Muscle layer of colon (tissue), 2 donors: Measurements from ENCODE around the gene TBX5.

Experiments
- H3K27ac ChIP-seq: one replicate; pipeline ENCODE4 v1.7.0; 2013; ENCODE audit warnings: low read depth, mild to moderate bottlenecking, low read length, moderate library complexity
- H3K27me3 ChIP-seq, 2 donors: one replicate each; pipeline ENCODE4 v1.7.0; 2013; ENCODE audit warnings: low read length in 2 of 2, mild to moderate bottlenecking in 2 of 2; ENCODE audit not compliant: insufficient read depth in 2 of 2, control insufficient read depth in 1 of 2
- H3K36me3 ChIP-seq: one replicate; pipeline ENCODE4 v1.7.0; 2013; ENCODE audit warnings: mild to moderate bottlenecking, low read length; ENCODE audit not compliant: insufficient read depth
- H3K4me1 ChIP-seq: one replicate; pipeline ENCODE4 v1.7.0; 2013; ENCODE audit warnings: mild to moderate bottlenecking, low read length; ENCODE audit not compliant: insufficient read depth
- H3K4me3 ChIP-seq, 2 donors: one replicate each; pipeline ENCODE4 v1.7.0; 2013; ENCODE audit warnings: low read length in 2 of 2, low read depth in 1 of 2, mild to moderate bottlenecking in 1 of 2, moderate library complexity in 1 of 2
- H3K9ac ChIP-seq: one replicate; pipeline ENCODE4 v1.7.0; 2013; ENCODE audit warnings: low read length
- H3K9me3 ChIP-seq: one replicate; pipeline ENCODE4 v1.7.0; 2013; ENCODE audit warnings: mild to moderate bottlenecking, low read length
- donor health status: abdominal sarcoma.
- donor health status: Adenocarcinoma of cecum.

TBX5 gene

GRCh38 chr12:114409852-114410600, 4.1 kb upstream of the TBX5 start:
- H3K27ac ChIP-seq = no peak overlapping the region
- peaks cover 5% of the 10 kb centered on the region for H3K4me1 ChIP-seq
- H3K9me3 ChIP-seq = no peaks in the 10 kb centered on the region
- no peaks in the 10 kb centered on the region for H3K36me3 ChIP-seq
- H3K4me3 ChIP-seq = peak overlapping the region in 1 of 2 donors; percentile 64
- H3K27me3 ChIP-seq = peaks cover 73 to 95% of the 10 kb centered on the region in 2 donors
- H3K9ac ChIP-seq = no peak overlapping the region

- no peak overlapping the region for H3K27ac ChIP-seq
- no peaks in the 10 kb centered on the region for H3K36me3 ChIP-seq
Observed at GRCh38 chr12:114408886-114409851, 3.2 kb upstream of the TBX5 start.

GRCh38 chr12:114408471-114408885, 2.5 kb upstream of the TBX5 start:
- peaks cover 89 to 95% of the 10 kb centered on the region in 2 donors for H3K27me3 ChIP-seq
- H3K9ac ChIP-seq = no peak overlapping the region
- peaks cover 5% of the 10 kb centered on the region for H3K4me1 ChIP-seq
- no peak overlapping the region for H3K27ac ChIP-seq
- peak overlapping the region in 1 of 2 donors; percentile 64 for H3K4me3 ChIP-seq
- H3K9me3 ChIP-seq = no peaks in the 10 kb centered on the region
- no peaks in the 10 kb centered on the region for H3K36me3 ChIP-seq

More at GRCh38 chr12:114408886-114409851, 3.2 kb upstream of the TBX5 start:
- Histone ChIP-seq H3K9me3 (no peaks in the 10 kb centered on the region), H3K27me3 (peaks cover 82 to 95% of the 10 kb centered on the region in 2 donors), H3K4me1 (peaks cover 5% of the 10 kb centered on the region), H3K9ac (no peak overlapping the region), H3K4me3 (peak overlapping the region; percentile 45 to 64)

GRCh38 chr12:114407842-114408411, 2.0 kb upstream of the TBX5 start:
- Histone ChIP-seq H3K4me1 (peaks cover 5% of the 10 kb centered on the region), H3K27me3 (peaks cover 92 to 95% of the 10 kb centered on the region in 2 donors), H3K27ac (no peak overlapping the region), H3K4me3 (no peak overlapping the region), H3K9ac (no peak overlapping the region), H3K36me3 (no peaks in the 10 kb centered on the region), H3K9me3 (no peaks in the 10 kb centered on the region)

- Histone ChIP-seq H3K9ac (no peak overlapping the region), H3K27ac (no peak overlapping the region)
Observed at GRCh38 chr12:114406984-114407841, 1.3 kb upstream of the TBX5 start.

GRCh38 chr12:114406316-114406983, 506 bp upstream of the TBX5 start:
- Histone ChIP-seq H3K36me3 (no peaks in the 10 kb centered on the region), H3K27me3 (peaks cover 90 to 95% of the 10 kb centered on the region in 2 donors), H3K4me1 (peaks cover 5% of the 10 kb centered on the region), H3K9me3 (no peaks in the 10 kb centered on the region), H3K9ac (no peak overlapping the region), H3K27ac (no peak overlapping the region), H3K4me3 (no peak overlapping the region)

More at GRCh38 chr12:114406984-114407841, 1.3 kb upstream of the TBX5 start:
- no peak overlapping the region for H3K4me3 ChIP-seq
- H3K27me3 ChIP-seq = peaks cover 92 to 95% of the 10 kb centered on the region in 2 donors
- H3K36me3 ChIP-seq = no peaks in the 10 kb centered on the region
- peaks cover 5% of the 10 kb centered on the region for H3K4me1 ChIP-seq
- H3K9me3 ChIP-seq = no peaks in the 10 kb centered on the region

GRCh38 chr12:114404926-114405518, 922 bp downstream of the TBX5 start:
- Histone ChIP-seq H3K4me1 (peaks cover 5% of the 10 kb centered on the region), H3K27ac (no peak overlapping the region), H3K4me3 (no peak overlapping the region), H3K9me3 (no peaks in the 10 kb centered on the region), H3K27me3 (peaks cover 80 to 98% of the 10 kb centered on the region in 2 donors), H3K9ac (no peak overlapping the region), H3K36me3 (no peaks in the 10 kb centered on the region)

- Histone ChIP-seq H3K9me3 (no peaks in the 10 kb centered on the region), H3K36me3 (no peaks in the 10 kb centered on the region), H3K4me1 (peaks cover 5% of the 10 kb centered on the region), H3K27ac (no peak overlapping the region), H3K27me3 (peaks cover 80 to 98% of the 10 kb centered on the region in 2 donors), H3K4me3 (no peak overlapping the region), H3K9ac (no peak overlapping the region)
Observed at GRCh38 chr12:114404083-114404925, 1.6 kb downstream of the TBX5 start.

GRCh38 chr12:114403690-114404066, 2.3 kb downstream of the TBX5 start:
- Histone ChIP-seq H3K27ac (no peak overlapping the region), H3K27me3 (peaks cover 80 to 98% of the 10 kb centered on the region in 2 donors), H3K36me3 (no peaks in the 10 kb centered on the region), H3K4me1 (peaks cover 3% of the 10 kb centered on the region), H3K9me3 (no peaks in the 10 kb centered on the region), H3K9ac (no peak overlapping the region), H3K4me3 (no peak overlapping the region)
